Measurements from ENCODE around the gene RBX1.
"Not testable (repeated sequence)": the region's sequence is repeated elsewhere in the genome, so short reads cannot be mapped to it uniquely, and the experiment has no call there.

RBX1 gene

DNA sequence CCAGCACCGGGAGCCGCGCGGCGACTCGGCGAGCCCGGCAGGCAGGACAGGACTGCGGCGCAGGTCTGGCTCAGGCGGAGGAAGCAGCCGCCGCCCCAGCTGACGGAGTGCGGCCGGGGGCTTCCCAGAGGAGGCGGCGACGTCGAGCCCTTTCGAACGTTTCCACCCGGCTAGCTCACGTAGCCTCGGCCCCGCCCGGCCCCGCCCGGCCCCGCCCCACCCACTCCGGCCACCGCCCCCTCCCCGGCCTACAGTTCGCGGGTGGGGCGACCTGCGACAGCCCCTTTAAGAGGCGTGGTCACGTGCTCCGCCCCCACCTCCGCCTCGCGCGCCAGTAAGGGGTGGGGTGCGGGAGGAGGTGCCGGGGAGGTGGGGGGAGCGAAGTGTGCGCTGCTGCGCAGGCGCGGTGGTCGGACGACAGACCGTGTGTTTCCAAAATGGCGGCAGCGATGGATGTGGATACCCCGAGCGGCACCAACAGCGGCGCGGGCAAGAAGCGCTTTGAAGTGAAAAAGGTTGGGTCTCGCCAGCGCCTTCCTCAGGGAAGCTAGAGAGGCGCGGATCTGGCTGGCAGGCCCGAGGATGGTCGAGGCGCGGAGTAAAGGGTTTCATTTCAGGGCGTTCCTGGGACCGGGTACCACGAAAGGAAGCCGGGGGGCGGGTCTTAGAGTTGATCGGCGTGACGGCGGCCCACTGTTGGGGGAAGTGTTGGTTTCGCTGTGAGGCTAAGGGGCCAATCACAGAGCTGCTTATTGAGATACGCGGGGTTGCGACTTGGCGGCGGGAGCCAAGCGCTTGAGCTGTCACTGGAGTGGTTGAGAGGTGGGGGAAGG lies at the start of gene RBX1:
Gene RBX1, plus strand, starts transcription at position 417 of the 833 bp plus-strand sequence. Its CDS starts 21 bp downstream, at position 438.
- peak; percentile 99 for DNase-seq

DNA sequence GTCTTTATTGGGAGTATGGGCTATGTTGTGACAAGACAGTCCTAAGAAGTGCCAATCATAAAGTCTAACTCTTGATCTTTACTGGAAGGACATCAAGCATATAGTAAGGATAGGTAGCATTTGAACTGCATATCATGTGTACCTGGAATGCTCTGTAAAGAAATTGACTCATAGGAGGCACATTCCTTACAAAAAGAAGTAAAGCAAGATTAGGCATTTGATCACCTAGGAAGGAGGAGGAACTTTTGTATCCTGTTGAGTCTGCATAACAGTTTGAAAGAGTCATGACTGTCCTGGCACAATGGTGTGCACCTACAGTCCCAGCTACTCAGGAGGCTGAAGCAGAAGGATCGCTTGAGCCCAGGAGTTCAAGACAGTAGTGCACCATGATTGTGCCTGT lies 47.1 kb upstream of the RBX1 start:
- no peak for DNase-seq

DNA sequence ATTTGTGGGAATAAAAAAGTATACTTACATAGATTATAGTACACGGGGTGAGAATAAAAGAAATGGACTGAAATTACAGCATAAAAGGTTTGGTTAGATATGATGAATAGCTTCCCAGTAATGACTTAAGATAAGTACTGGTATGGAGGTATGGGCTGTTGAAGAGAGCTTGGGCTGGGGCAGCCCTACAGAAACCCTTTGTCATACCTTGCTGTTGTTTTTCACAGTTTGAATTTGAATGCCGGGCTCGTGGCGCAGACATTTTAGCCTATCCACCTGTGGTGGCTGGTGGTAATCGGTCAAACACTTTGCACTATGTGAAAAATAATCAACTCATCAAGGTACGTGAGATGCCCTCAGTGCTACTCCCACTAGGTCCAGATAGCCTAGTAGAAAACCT lies 42.3 kb upstream of the RBX1 start:
- no peak for DNase-seq

DNA sequence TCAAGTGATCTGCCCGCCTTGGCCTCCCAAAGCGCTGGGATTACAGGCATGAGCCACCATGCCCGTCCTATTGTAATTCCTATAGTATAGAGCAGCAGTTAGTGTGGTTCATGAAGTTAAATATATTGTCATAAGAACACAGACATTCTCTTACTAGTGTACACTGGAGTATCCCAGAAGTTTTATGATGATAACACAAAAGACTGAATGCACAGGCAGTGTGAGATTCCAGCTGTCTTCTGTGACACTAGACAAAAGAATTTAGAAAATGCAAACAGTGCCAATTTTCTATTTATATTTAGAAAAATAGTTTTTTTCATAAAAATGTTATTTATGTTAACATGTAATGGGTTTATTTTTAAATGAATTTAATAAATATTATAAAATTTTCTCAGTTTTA lies 39.4 kb upstream of the RBX1 start:
- peak; percentile 21 for DNase-seq

DNA sequence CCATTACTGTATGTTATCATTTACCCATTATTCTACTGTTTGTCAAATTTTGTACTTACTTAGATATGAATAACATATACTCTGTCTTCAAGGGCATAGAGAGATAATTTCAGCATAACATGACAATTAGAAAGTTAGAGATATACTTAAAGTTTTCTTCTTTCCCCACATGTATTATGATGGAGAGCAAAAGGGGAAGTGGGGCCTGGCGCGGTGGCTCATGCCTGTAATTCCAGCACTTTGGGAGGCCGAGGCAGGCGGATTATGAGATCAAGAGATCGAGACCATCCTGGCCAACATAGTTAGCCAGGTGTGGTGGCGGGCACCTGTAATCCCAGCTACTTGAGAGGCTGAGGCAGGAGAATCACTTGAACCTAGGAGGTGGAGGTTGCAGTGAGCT lies 38.2 kb upstream of the RBX1 start:
- DNase-seq, result not testable (repeated sequence)

DNA sequence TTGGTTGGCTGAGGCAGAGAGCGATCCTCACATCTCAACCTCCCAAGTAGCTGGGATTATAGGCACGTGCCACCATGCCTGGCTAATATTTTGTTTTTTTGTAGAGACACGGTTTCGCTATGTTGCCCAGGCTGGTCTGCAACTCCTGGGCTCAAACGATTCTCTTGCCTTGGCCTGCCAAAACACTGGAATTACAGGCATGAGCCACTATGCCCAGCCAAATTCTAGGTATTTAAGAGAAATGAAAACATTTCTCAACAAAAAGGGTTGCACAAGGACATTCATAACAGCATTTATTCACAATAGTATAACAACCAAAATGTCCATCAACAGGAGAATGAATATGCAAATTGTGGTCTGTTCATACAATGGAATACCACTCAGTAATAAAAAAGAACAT lies 31.7 kb upstream of the RBX1 start:
- DNase-seq, result no peak

DNA sequence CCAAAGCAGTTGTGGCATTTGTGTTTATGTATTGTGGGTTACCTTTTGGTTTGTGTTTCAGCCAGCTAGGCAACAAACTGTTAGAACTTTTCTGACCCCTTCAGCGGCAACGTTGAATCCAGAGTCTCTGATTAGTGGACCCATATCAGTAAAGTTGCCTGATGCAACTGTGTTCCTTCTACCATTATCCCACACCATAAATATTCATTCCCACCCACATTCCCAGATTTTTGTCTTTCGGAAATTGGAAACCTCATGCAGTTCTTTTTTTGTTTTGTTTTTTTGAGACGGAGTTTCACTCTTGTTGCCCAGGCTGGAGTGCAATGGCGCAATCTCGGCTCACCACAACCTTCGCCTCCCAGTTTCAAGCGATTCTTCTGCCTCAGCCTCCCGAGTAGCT lies 30.7 kb upstream of the RBX1 start:
- no peak for DNase-seq

DNA sequence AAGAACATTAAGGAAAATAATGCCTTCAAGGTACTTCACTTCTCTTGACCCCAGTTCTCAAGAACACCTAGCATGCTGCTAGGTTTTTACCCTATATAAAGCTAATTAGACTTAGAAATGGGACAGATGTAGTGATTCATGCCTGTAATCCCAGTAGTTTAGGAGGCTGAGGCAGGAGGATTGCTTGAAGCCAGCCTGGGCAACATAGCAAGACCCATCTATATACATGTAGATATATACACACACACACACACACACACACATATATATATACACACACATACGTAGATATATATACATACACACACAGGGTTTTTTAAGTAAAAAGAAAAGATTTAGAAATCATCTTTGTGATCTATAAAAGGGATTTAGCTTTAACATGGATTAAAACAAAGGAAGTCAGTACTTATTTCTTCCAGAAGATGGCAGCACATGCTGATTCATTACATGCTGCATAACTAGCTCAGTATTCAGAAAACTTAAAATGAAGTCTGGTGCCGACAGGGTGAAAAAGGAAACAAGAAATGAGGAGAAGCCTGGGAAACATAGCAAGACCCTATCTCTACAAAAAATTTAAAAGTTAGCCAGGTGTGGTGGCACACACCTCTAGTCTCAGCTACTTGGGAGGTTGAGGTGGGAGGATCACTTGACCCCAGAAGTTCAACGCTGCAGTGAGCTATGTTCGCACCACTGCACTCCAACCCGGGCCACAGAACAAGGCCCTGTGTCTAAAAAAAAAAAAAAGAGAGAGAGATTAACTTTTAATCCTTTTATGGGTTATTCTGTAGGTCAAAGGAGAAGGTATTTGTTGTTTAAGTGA lies 28.5 kb upstream of the RBX1 start:
- peak; percentile 58 for DNase-seq

DNA sequence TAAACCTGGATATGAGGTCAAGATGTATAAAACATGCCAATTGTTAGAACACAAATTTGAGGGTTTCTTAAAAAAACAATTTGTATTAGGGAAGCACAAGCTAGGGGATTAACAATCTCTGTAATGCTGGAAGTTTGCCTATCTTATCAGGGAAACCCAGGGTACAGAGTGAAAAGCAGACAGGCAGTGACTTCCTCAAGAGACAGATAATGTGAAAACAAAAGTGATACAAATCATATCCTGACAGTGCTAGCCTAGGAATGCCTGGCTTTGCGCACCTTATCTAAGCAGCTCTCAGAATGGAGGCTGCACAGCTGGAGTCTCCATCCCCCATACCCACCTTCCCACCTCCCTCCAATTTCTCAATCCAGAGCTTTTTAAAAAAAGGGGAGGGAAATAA lies 22.5 kb upstream of the RBX1 start:
- DNase-seq, result no peak

DNA sequence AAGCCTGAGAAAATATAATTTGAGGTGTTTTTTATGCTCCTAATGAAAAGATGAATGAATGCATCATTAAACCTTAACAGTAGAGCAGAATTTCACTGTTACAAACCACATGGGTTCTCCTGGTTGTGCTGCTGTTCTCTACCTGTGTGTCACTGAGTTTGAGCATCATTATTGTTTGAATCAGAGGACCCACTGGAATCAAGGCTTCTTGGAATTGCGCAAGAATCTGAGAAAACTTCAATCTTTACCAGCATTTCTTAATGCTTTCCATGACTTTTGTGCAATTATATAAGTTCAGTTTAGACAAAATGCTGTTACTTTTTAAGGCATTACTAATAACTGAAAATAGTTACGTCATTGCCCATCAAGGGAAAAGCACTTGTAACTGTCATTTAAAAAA lies 18.8 kb upstream of the RBX1 start:
- no peak for DNase-seq

DNA sequence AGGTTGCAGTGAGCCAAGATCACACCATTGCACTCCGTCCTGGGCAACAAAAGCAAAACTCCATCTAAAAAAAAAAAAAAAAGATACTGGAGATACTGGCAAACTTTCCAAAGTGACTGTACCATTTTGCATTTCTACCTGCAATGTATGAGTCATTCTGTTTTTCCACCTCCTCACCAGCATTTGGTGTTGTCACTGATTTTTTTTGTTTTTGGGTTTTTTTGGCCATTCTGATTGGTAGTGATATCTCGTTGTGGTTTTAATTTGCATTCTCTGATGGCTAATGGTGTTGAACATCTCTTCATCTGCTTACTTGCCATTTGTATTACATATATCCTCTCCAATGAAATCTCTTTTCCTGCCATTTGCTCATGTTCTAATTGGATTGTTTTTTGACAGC lies 12.0 kb upstream of the RBX1 start:
- no peak for DNase-seq

DNA sequence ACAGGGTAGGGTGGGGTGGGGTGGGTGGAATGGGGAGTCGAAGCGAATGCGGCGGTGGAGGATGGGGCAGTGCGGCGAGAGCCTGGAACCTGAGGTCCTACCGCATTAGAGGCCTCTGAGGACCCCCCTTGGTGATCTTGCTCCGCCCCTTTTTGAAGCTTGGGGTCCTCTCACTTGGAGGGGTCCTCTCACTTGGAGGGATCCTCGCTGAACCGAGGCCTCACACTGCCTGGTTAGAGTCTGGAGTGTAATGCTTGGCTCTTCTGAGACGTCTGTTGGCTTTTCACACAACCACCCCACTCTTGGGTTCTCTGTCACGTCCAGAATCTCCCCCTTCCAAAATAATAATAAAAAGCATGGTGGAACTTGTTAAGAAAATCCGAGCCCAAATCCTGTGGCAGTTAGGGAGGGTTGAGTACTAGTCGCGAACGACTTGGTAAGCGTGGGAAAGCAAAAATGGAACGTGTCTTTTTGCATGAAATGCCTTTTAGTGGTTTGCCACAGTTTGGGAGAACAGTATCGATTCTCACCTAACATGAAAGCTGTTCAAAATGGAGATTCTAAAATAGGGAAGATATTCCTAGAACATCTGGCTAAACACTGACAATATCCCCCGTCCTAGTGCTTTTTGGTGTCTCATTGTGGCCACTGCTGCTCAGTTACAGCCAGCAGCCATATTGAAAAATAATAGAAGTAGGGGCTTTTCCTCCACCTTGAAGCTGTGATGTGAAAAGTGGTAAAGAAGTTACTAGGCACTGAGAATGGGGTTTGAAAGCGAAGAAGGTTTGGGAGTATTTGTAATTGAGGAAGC lies 822 bp downstream of the RBX1 start:
- no peak for DNase-seq

DNA sequence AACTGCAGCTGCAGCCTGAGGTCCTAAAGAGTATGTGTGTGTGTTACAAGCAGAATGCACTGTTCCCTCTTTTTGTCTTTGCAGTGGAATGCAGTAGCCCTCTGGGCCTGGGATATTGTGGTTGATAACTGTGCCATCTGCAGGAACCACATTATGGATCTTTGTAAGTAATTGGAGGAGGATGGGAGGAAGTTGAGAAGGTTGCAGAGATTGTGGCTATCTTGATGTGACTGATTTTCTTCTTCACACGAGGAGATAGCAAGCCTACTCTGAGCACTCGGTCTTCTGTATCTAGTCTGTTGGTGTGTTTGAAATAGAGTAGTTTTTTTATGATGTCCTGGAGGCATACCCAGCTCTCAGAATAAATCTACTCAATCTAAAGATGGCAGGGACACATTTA lies 2.3 kb downstream of the RBX1 start:
- DNase-seq, result peak; percentile 20

DNA sequence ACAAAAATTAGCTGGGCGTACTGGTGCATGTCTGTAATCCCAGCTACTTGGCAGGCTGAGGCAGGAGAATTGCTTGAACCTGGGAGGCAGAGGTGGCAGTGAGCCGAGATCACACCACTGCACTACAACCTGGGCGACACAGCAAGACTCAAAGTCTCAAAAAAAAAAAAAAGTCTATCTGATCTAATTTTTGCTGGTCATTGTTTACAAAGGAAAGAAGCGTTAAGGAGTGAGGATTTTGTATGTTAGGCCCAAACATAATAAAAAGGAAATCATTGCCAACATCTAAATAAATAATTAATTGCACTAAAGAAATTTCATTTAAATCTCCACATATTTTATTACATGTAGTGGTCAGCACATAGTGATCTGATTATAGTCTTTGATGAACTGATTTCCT lies 2.9 kb downstream of the RBX1 start:
- DNase-seq, result no peak

DNA sequence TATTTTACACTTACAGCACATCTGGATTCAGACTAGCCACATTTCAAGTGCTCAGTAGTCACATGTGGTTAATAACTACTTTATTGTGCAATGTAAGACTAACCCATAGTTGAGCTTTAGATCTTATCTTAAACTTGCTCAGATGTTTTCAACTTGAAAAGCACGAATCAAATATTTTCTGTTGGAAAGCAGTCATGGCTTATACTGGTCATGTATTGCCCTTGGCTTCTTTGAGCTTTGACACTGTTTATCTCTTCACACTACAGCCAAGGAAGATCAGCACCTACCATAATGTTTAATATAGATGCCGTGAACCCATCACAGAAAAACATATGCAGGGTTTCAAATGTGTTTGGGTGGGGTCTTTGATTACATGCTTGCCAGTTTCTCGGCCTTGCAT lies 4.4 kb downstream of the RBX1 start:
- DNase-seq, result peak; percentile 16

DNA sequence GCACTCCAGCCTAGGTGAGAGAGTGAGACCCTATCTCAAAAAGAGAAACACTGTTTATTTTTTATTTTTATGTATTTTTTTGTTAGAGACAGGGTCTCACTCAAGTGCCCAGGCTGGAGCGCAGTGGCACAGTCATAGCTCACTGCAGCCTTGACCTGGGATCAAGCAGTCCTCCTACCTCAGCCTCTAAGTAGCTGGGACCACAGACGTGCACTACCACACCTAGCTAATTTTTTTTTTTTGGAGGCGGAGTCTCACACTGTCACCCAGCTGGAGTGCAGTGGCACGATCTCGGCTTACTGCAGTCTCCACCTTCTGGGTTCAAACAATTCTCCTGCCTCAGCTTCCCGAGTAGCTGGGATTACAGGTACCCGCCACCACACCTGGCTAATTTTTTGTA lies 6.4 kb downstream of the RBX1 start:
- DNase-seq, result no peak

DNA sequence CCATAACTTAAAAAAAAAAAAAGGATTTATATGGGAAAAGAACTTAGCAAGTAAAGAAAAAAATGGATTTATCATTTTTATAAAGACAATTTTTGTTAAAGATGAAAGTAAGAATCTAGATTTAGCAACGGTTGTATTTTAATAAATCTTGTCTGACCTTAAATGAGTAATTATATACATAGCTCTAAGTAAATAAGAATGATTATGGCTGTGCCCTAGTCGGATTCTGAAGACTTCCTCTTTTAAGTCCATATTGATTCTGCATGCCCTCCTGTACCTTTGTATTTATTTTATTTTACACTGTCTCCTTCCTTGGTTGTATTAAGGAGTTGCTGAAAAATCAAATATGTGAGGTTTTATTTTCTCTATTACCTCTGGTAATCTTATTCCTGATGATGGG lies 7.1 kb downstream of the RBX1 start:
- DNase-seq, result no peak

DNA sequence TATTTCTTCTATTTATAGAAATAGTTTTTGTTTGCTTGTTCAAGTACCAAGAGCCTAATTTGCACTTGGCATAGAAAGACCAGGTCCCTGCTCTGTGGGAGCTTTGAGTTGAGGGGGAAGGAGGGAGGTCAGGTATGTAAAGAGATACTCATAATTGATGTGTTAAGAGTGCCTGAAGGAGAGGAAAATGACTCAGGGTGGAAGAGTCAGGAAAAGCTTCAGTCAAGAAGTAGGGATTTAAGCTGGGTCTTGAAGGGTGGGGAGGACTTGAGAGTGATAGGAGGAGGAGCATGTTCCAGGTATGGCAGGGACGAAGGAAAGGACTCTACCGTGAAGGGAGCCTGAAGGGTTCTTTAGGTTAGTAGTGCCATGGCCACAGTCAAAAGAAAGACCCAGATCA lies 9.0 kb downstream of the RBX1 start:
- no peak for DNase-seq

DNA sequence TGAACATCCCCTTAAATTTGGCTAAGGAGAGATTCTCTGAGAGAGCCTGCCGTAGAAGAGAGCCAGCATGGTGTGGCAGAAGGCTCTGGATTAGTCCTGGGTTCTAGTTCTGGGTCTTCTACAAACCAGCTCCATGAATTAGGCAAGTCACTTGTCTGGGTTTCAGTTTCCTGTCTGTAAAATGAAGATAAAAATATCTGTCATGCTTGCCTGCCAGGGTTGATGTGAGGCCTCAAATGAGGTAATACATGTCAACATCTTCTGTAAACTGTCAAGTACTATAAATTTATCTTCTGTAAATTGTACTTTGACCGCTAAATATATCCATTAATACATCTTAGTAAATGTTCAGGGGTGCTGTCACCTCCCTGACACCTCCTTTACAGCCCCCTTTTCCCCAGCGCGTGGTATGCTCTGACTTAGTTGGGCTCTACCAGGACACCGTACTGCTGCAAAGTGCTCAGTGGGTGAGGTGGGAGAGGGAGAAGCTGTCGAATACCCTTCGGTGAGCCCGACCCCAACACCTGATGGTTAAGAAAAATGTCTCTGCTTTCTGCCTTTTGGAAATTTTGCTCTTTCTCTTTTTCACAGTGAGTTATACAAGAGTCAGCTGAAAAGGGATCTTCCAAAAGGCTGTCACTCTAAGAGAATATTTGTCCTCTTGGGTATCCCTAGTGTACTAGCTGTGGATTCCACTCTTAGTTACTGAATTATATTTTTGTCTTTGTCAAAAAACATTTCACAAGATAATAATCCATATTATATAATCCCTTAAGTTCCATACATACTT lies 15.0 kb downstream of the RBX1 start:
- no peak for DNase-seq

DNA sequence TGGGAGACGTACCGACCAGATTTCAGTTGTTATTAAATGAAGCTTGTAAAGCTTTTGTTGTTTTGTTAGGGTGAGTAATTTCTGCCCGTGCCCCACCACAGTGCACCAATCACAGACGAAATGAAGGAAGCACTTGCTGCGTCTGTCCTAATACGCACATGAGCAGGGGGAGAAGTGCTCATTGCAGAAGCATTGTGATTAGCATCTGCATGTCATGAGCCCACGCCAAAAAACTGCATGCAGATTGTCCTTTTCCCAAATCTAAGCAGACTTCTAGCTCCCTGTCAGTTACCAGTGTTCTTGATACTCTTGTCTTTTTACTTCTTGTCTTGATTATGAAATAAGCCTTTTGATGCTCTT lies 15.5 kb downstream of the RBX1 start:
- DNase-seq, result no peak

DNA sequence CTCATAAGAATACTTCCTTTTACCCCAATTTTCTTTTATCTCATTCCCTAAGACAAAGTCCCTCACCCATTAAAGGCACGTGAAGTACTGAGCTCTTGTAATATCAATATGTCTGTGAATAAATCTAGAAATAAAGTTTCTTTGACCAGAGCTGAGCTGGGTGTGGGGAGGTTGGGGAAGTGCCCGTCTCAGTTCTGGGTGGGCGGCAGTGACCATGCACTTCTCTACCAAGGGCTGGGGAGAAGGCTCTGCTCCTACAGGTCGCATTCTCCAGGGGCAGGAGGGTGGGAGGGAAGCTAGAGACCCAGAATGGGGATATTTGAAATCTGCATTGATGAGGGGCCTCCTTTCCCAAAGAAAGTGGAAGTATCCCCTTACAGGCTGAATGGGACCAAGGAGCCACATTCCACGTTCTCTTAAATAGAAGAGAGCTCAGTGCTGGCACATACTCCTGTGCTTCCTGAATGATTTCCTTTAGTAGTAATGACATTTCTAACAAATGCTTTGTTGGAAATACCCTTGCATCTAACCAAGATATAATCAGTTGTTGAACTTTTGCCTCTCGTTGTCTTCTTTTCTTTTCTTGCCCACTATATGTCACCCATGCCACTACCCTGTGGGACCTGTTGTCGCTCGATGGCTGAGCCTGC lies 16.1 kb downstream of the RBX1 start:
- no peak for DNase-seq

DNA sequence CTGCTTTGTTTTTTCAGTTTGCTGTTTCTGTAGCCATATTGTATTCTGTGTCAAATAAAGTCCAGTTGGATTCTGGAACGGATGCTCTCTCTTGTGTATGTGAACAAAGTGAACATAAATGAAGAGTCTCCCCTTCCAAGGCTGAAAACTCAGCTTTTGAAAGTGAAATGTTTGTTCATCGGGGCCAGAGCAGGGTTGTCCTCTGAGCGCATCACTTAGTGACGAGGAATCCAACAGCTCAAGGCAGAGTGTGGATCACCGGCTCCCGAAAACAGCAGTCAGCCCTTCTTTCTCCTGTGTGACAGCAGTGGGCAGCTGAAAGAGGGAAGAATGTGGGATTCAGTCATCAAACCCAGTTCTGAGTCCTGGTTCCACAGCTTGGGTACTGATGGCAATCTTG lies 21.4 kb downstream of the RBX1 start:
- no peak for DNase-seq
